ENCODE measurements around the gene MTCL3.

Gene MTCL3

DNA sequence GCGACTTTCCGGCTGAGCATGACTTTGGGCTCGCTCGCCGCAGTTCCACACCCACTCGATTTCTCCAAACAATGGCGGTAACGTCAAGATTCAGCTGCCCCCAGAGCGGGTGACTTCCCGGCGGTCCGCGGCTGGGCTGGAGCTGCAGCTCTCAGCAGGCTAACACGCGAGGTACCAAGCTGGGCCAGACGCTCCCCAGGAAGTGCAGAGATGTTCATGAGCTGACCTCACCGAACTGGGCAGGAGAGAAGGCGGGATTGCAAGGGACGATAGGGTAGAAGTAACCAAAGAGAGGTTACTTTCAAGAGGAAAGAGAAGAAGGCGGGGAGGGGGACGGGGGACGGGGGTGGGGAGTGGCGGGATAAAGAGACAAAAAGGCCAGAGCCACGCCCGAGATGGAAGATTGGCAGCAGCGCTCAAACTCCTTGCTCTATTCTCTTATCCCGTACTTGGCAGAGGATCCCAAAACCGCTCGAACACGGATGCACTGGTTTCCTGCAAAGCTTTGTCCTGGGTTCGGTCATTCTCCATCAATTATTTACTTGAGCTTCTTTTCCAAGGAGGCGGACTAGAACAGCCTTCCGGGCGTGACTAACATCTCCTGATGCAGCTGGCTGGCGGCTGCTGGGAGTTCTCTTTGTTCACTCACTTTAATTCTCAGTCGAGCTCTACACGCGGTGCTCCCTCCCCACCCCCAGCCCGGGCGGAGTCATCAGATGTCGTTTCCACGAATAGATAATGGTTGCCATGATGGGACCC, at the start of gene MTCL3 (continued):
- TF ChIP-seq, protein P1, sequence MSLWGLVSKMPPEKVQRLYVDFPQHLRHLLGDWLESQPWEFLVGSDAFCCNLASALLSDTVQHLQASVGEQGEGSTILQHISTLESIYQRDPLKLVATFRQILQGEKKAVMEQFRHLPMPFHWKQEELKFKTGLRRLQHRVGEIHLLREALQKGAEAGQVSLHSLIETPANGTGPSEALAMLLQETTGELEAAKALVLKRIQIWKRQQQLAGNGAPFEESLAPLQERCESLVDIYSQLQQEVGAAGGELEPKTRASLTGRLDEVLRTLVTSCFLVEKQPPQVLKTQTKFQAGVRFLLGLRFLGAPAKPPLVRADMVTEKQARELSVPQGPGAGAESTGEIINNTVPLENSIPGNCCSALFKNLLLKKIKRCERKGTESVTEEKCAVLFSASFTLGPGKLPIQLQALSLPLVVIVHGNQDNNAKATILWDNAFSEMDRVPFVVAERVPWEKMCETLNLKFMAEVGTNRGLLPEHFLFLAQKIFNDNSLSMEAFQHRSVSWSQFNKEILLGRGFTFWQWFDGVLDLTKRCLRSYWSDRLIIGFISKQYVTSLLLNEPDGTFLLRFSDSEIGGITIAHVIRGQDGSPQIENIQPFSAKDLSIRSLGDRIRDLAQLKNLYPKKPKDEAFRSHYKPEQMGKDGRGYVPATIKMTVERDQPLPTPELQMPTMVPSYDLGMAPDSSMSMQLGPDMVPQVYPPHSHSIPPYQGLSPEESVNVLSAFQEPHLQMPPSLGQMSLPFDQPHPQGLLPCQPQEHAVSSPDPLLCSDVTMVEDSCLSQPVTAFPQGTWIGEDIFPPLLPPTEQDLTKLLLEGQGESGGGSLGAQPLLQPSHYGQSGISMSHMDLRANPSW (CRISPR knock-in tag; conservative IDR thresholded peaks at IDR 0.05; ENCODE audit: low read depth) = no peak
- TF ChIP-seq, protein P2, sequence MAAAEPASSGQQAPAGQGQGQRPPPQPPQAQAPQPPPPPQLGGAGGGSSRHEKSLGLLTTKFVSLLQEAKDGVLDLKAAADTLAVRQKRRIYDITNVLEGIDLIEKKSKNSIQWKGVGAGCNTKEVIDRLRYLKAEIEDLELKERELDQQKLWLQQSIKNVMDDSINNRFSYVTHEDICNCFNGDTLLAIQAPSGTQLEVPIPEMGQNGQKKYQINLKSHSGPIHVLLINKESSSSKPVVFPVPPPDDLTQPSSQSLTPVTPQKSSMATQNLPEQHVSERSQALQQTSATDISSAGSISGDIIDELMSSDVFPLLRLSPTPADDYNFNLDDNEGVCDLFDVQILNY (CRISPR knock-in tag; IDR thresholded peaks at IDR 0.05) = no peak
- TF ChIP-seq MXD4 (CRISPR knock-in tag; IDR thresholded peaks at IDR 0.05; ENCODE audit: borderline replicate concordance) (no peak), SMAD4 (CRISPR knock-in tag; IDR thresholded peaks at IDR 0.05) (no peak), ATF1 (CRISPR knock-in tag; IDR thresholded peaks at IDR 0.05) (no peak), TP53 (CRISPR knock-in tag; IDR thresholded peaks at IDR 0.05) (no peak), SP1 (CRISPR knock-in tag; conservative IDR thresholded peaks at IDR 0.05) (no peak)
- TF ChIP-seq, protein P3, sequence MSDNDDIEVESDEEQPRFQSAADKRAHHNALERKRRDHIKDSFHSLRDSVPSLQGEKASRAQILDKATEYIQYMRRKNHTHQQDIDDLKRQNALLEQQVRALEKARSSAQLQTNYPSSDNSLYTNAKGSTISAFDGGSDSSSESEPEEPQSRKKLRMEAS (CRISPR knock-in tag; IDR thresholded peaks at IDR 0.05) = peak; percentile 57

DNA sequence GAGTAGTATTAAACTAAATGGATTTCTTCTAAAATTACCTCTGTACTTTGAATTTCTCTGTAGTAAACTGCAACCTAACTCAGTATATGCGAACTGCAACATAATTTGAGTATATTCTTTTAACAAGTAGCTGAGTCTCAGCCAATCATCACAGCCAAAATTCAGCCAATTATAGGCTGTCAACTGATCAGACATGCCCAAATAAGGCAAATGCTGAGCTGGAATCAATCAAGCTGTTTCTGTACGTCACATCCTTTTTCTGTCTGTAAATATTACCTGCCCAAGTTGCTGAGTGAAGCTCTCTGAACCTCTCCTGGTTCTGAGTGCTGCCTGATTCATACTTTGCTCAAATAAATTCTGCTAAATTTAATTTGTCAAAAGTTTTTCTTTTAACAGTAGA, 48.3 kb upstream of the MTCL3 start:
- Mint-ChIP-seq H3K27me3 (ENCODE audit: low read depth) (no peaks in the 10 kb centered on the region), H3K4me3 (no peak overlapping the region), H3K36me3 (no peaks in the 10 kb centered on the region), H3K9me3 (no peaks in the 10 kb centered on the region; the same call in 1 of the 2 replicates), H3K27ac (no peak overlapping the region), H3K4me1 (no peaks in the 10 kb centered on the region)
- TF ChIP-seq ETV6 (CRISPR knock-in tag; IDR thresholded peaks at IDR 0.05) (no peak), ZNF219 (CRISPR knock-in tag; IDR thresholded peaks at IDR 0.05; ENCODE audit: borderline replicate concordance) (no peak)
- TF ChIP-seq, protein P4, sequence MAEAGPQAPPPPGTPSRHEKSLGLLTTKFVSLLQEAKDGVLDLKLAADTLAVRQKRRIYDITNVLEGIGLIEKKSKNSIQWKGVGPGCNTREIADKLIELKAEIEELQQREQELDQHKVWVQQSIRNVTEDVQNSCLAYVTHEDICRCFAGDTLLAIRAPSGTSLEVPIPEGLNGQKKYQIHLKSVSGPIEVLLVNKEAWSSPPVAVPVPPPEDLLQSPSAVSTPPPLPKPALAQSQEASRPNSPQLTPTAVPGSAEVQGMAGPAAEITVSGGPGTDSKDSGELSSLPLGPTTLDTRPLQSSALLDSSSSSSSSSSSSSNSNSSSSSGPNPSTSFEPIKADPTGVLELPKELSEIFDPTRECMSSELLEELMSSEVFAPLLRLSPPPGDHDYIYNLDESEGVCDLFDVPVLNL (CRISPR knock-in tag; IDR thresholded peaks at IDR 0.05; ENCODE audit: borderline replicate concordance, low read depth) = no peak
- CTCF ChIA-PET = no interaction called here
- POLR2A ChIA-PET = no interaction called here
- DNase-seq (ENCODE audit: low spot score) (no peak), ATAC-seq (no peak)

DNA sequence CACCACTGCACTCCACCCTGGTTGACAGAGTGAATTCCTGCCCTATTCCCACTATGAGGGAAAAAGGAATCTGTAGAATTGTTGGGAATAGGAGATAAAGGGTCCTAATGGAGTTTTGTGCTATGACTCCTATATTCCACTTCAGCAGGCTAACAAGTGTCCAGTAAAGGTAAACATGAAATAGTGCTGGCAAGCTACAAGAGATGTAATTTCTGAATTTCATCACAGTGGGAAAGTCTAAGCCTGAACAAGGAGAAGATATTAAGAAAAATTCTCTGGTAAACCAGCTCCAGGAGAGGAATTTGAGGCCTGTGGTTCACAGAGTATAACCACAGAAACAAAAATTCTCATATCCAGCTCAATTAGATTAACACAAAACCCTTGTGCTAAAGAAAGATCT, 47.5 kb upstream of the MTCL3 start:
- CTCF ChIA-PET = no interaction called here
- no peak for ATAC-seq

DNA sequence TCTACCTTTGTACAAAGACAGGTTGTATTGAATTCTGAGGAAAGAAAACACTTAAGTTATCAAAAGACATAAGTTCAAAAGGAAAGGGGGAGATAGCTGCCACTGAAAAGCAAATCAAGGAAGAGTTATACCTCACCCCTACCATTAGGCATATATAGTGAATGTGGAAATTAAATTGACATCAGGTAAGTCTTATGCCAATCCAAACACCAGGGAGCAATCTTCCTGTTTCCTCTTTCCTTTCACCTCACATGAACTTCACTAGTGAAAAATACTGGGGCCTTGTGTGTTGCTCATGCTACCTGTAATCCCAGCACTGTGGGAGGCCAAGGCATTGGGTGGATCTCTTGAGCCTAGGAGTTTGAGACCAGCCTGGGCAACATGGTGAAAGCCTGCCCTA, 47.0 kb upstream of the MTCL3 start:
- ChIA-PET CTCF (no interaction called here), POLR2A (no interaction called here)
- TF ChIP-seq ZNF396 (CRISPR knock-in tag; IDR thresholded peaks at IDR 0.05; ENCODE audit: borderline replicate concordance) (no peak), PRRX2 (CRISPR knock-in tag; IDR thresholded peaks at IDR 0.05) (no peak), CREM (CRISPR knock-in tag; IDR thresholded peaks at IDR 0.05) (no peak)
- TF ChIP-seq, protein P5, sequence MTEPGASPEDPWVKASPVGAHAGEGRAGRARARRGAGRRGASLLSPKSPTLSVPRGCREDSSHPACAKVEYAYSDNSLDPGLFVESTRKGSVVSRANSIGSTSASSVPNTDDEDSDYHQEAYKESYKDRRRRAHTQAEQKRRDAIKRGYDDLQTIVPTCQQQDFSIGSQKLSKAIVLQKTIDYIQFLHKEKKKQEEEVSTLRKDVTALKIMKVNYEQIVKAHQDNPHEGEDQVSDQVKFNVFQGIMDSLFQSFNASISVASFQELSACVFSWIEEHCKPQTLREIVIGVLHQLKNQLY (CRISPR knock-in tag; IDR thresholded peaks at IDR 0.05) = no peak
- DNase-seq (ENCODE audit: low spot score) (no peak), ATAC-seq (no peak)
- H3K4me3 Mint-ChIP-seq = no peak overlapping the region
- H3K9me3 Mint-ChIP-seq = no peaks in the 10 kb centered on the region; the same call in 1 of the 2 replicates
- no peaks in the 10 kb centered on the region for H3K36me3 Mint-ChIP-seq
- no peaks in the 10 kb centered on the region for H3K4me1 Mint-ChIP-seq
- H3K27ac Mint-ChIP-seq = no peak overlapping the region
- H3K27me3 Mint-ChIP-seq (ENCODE audit: low read depth) = no peaks in the 10 kb centered on the region

More for the DNA sequence above, 47.5 kb upstream of the MTCL3 start:
- POLR2A ChIA-PET = no interaction called here
- Mint-ChIP-seq H3K27ac (no peak overlapping the region), H3K36me3 (no peaks in the 10 kb centered on the region), H3K27me3 (ENCODE audit: low read depth) (no peaks in the 10 kb centered on the region), H3K4me1 (no peaks in the 10 kb centered on the region), H3K4me3 (no peak overlapping the region), H3K9me3 (no peaks in the 10 kb centered on the region; the same call in 1 of the 2 replicates)
- TF ChIP-seq TEAD1 (CRISPR knock-in tag; IDR thresholded peaks at IDR 0.05) = no peak
- no peak for TF ChIP-seq NR1H2 (CRISPR knock-in tag; IDR thresholded peaks at IDR 0.05)
- no peak for TF ChIP-seq OVOL2 (CRISPR knock-in tag; IDR thresholded peaks at IDR 0.05; ENCODE audit: borderline replicate concordance)
- TF ChIP-seq, protein P6, sequence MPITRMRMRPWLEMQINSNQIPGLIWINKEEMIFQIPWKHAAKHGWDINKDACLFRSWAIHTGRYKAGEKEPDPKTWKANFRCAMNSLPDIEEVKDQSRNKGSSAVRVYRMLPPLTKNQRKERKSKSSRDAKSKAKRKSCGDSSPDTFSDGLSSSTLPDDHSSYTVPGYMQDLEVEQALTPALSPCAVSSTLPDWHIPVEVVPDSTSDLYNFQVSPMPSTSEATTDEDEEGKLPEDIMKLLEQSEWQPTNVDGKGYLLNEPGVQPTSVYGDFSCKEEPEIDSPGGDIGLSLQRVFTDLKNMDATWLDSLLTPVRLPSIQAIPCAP (CRISPR knock-in tag; IDR thresholded peaks at IDR 0.05) = no peak
- DNase-seq (ENCODE audit: low spot score) = no peak
